Measurements from ENCODE around the gene PTGDR2.

Gene PTGDR2

DNA sequence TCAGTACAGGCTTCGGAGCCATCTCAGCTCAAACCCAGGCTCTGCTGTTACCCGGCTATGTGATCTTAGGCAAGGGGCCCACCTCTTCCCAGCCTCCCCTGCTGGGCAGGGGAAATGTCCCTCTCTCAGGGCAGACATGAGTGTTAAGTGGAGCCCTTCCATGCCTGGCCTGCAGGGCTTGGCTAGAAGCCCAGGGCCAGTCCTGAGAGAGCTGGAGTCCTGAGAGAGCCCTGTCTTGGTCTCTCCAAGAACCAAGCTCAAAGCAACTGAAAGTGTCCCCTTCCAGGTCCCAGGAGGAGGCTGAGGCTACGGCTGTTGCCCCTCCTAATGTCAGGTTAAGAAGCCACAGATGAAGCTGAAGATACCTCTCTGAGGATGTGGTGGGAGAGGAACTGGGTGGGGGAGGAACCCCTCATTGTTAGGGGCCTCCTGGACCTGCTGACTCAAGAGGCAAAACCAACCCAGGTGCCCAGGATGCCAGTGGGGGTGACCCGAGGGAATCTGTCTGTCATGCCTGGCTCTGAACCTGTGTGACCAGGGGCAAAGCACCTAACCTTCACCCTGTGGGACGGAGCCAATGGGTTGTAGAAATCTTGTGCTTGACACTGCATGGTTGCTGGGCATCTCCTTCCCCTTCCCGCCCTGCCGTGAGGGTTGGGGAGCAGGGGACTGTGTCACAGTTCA is 15.8 kb upstream of the PTGDR2 start:
- no peak overlapping the region for H3K9ac ChIP-seq (ENCODE audit: low read length)
- H3K4me3 ChIP-seq (ENCODE audit: low read length), result no peak overlapping the region
- H3K27ac ChIP-seq (ENCODE audit: low read depth, low read length), result no peak overlapping the region
- H3K27me3 ChIP-seq (ENCODE audit: control insufficient read depth, insufficient read depth, low read length), result no peaks in the 10 kb centered on the region
- H3K36me3 ChIP-seq (ENCODE audit: control insufficient read depth, insufficient read depth, low read length), result no peaks in the 10 kb centered on the region
- H3K4me1 ChIP-seq (ENCODE audit: control insufficient read depth, insufficient read depth, low read length), result no peaks in the 10 kb centered on the region

- no peaks in the 10 kb centered on the region for H3K36me3 ChIP-seq (ENCODE audit: control insufficient read depth, insufficient read depth, low read length)
- no peak overlapping the region for H3K27ac ChIP-seq (ENCODE audit: low read depth, low read length)
- no peak overlapping the region for H3K9ac ChIP-seq (ENCODE audit: low read length)
- no peak overlapping the region for H3K4me3 ChIP-seq (ENCODE audit: low read length)
- no peaks in the 10 kb centered on the region for H3K4me1 ChIP-seq (ENCODE audit: control insufficient read depth, insufficient read depth, low read length)
- no peaks in the 10 kb centered on the region for H3K27me3 ChIP-seq (ENCODE audit: control insufficient read depth, insufficient read depth, low read length)
Observed at GRCh38 chr11:60870733-60871377, 15.1 kb upstream of the PTGDR2 start.

DNA sequence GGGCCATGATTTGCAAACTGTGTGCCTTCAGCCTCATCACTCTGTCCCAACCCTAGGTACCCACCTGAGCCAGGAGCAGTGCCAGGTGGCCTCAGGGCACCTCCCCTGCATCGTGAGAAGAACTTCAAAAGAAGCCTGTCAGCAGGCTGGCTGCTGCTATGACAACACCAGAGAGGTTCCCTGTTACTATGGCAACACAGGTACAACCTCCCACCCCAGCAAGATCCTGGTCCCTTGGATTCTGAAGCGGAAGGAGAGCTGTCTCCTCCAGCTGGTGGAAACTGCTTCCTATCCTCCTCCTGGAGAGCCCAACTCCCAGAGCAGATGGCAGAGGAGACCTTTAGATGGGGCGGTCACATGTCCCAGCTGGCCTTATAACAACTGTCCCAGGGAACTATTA is 14.5 kb upstream of the PTGDR2 start:
- Histone ChIP-seq H3K27me3 (ENCODE audit: control insufficient read depth, insufficient read depth, low read length) (no peaks in the 10 kb centered on the region), H3K27ac (ENCODE audit: low read depth, low read length) (no peak overlapping the region), H3K36me3 (ENCODE audit: control insufficient read depth, insufficient read depth, low read length) (no peaks in the 10 kb centered on the region), H3K4me3 (ENCODE audit: low read length) (no peak overlapping the region), H3K9ac (ENCODE audit: low read length) (no peak overlapping the region), H3K4me1 (ENCODE audit: control insufficient read depth, insufficient read depth, low read length) (no peaks in the 10 kb centered on the region)

DNA sequence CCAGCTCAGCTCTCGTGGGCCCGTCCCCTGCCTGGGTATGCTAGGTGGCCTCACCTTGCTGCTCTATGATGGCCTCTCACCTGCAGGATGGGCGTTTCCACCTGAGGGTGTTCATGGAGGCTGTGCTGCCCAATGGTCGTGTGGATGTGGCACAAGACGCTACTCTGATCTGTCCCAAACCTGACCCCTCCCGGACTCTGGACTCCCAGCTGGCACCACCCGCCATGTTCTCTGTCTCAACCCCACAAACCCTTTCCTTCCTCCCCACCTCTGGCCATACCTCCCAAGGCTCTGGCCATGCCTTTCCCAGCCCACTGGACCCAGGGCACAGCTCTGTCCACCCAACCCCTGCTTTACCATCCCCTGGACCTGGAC is 13.7 kb upstream of the PTGDR2 start:
- no peaks in the 10 kb centered on the region for H3K36me3 ChIP-seq (ENCODE audit: control insufficient read depth, insufficient read depth, low read length)
- no peaks in the 10 kb centered on the region for H3K27me3 ChIP-seq (ENCODE audit: control insufficient read depth, insufficient read depth, low read length)
- H3K9ac ChIP-seq (ENCODE audit: low read length), result no peak overlapping the region
- H3K4me3 ChIP-seq (ENCODE audit: low read length), result no peak overlapping the region
- H3K4me1 ChIP-seq (ENCODE audit: control insufficient read depth, insufficient read depth, low read length), result no peaks in the 10 kb centered on the region
- H3K27ac ChIP-seq (ENCODE audit: low read depth, low read length), result no peak overlapping the region

DNA sequence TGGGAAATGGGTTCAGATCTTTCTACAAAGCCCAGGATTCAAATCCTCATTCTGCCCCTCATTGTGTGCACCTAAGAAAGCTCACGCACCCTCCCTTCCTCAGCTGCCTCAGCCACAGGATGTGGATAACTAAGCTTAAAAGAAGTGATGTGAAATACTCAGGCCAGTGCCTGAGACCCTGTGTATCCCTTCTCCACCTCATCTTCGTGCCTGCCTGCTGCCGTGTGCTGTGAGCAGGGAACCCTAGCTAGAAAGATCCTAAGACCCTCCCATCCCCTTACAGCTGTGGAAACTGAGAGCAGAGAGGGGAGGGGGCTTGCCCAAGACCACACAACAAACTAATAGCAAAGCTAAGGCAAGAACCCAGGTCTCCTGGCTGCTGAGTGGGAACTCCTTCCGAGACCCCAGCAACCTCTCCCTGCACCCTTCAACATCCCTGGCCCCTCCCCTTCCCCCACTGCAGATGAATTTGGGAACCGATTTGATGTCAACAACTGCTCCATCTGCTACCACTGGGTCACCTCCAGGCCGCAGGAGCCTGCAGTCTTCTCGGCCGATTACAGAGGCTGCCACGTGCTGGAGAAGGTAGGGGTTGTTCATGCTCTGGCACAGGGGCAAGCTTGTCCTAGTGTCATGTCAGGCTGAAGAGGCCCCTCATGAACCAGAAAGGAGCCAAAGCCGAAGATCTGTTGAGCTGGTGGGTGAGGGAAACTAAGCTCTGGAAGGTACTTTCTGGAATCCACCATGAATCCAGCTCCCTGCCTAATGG is 13.1 kb upstream of the PTGDR2 start:
- H3K9ac ChIP-seq (ENCODE audit: low read length), result no peak overlapping the region
- no peak overlapping the region for H3K4me3 ChIP-seq (ENCODE audit: low read length)
- no peaks in the 10 kb centered on the region for H3K27me3 ChIP-seq (ENCODE audit: control insufficient read depth, insufficient read depth, low read length)
- no peak overlapping the region for H3K27ac ChIP-seq (ENCODE audit: low read depth, low read length)
- no peaks in the 10 kb centered on the region for H3K4me1 ChIP-seq (ENCODE audit: control insufficient read depth, insufficient read depth, low read length)
- no peaks in the 10 kb centered on the region for H3K36me3 ChIP-seq (ENCODE audit: control insufficient read depth, insufficient read depth, low read length)

DNA sequence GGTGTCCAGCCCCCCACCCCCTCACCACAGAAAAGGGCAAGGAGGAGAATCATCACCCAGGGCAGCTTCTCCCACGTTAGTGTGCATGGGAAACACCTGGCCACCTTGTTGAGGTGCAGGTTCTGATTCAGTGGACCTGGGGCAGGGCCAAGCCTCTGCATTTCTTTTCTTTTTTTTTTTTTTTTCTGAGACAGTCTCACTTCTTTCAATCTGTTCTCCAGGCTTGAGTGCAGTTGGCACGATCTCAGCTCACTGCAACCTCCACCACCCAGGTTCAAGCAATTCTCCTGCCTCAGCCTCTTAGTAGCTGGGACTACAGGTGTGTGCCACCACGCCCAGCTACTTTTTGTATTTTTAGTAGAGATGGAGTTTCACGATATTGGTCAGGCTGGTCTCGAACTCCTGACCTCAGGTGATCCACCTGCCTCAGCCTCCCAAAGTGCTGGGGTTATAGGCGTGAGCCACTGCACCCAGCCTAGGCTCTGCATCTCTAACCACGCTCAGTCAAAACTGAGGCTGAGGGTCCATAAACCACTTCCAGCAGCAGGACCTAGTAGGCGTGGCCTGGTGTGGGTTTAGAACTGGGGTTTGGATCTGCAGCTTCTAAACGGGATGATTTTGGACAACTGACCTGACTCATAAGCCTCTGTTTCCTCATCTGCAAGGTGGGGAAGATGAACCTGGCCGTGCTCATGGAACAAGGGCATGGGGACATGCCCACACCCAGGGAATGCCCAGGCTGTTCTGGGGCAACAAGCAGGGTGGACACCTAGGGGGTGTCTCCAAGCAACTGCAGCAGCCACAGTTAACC is 12.3 kb upstream of the PTGDR2 start:
- Histone ChIP-seq H3K4me1 (ENCODE audit: control insufficient read depth, insufficient read depth, low read length) (no peaks in the 10 kb centered on the region), H3K36me3 (ENCODE audit: control insufficient read depth, insufficient read depth, low read length) (no peaks in the 10 kb centered on the region), H3K27me3 (ENCODE audit: control insufficient read depth, insufficient read depth, low read length) (no peaks in the 10 kb centered on the region), H3K27ac (ENCODE audit: low read depth, low read length) (no peak overlapping the region), H3K9ac (ENCODE audit: low read length) (no peak overlapping the region), H3K4me3 (ENCODE audit: low read length) (no peak overlapping the region)

- Histone ChIP-seq H3K4me3 (ENCODE audit: low read length) (no peak within 1 kb of the TSS), H3K9ac (ENCODE audit: low read length) (no peak within 1 kb of the TSS), H3K4me1 (ENCODE audit: control insufficient read depth, insufficient read depth, low read length) (no peaks in the 10 kb centered on the region), H3K36me3 (ENCODE audit: control insufficient read depth, insufficient read depth, low read length) (no peaks in the 10 kb centered on the region), H3K27me3 (ENCODE audit: control insufficient read depth, insufficient read depth, low read length) (no peaks in the 10 kb centered on the region), H3K27ac (ENCODE audit: low read depth, low read length) (no peak within 1 kb of the TSS)
Observed at GRCh38 chr11:60866911-60867870, 11.4 kb upstream of the PTGDR2 start, which contains the start of gene ZP1. Gene ZP1, plus strand, starts transcription at chr11:60867542. Its CDS starts 20 bp downstream, at chr11:60867562.

DNA sequence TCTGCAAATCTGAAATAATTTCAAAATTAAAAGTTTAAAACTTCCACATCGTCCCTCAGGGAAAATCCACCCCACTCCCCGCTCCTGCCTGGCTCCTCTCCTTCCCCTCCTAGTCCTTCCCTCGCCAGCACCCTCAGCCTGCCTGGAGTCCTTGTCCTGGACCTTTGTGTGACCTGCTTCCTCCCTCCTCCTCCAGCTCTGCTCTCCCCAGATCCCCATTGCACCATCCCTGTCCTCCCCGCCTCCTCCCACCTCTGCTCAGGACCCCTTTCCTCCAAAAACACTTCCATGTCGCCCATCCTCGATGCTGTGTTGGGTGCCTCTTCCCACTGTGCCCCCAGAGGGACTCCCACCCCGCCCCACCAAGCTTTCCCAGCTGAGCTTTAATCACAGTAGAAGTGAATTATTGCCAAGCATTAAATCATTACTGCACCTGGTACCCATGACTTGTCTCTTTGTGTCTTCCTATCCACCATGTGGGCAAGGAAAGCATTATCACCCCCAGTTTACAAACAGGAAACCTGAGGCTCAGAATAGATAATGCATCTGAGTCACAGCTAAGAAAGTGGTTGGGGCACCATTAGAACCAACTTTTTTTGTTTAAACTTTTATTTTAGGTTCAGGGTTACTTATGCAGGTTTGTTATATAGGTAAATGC is 9.2 kb upstream of the PTGDR2 start:
- no peaks in the 10 kb centered on the region for H3K27me3 ChIP-seq (ENCODE audit: control insufficient read depth, insufficient read depth, low read length)
- no peaks in the 10 kb centered on the region for H3K4me1 ChIP-seq (ENCODE audit: control insufficient read depth, insufficient read depth, low read length)

DNA sequence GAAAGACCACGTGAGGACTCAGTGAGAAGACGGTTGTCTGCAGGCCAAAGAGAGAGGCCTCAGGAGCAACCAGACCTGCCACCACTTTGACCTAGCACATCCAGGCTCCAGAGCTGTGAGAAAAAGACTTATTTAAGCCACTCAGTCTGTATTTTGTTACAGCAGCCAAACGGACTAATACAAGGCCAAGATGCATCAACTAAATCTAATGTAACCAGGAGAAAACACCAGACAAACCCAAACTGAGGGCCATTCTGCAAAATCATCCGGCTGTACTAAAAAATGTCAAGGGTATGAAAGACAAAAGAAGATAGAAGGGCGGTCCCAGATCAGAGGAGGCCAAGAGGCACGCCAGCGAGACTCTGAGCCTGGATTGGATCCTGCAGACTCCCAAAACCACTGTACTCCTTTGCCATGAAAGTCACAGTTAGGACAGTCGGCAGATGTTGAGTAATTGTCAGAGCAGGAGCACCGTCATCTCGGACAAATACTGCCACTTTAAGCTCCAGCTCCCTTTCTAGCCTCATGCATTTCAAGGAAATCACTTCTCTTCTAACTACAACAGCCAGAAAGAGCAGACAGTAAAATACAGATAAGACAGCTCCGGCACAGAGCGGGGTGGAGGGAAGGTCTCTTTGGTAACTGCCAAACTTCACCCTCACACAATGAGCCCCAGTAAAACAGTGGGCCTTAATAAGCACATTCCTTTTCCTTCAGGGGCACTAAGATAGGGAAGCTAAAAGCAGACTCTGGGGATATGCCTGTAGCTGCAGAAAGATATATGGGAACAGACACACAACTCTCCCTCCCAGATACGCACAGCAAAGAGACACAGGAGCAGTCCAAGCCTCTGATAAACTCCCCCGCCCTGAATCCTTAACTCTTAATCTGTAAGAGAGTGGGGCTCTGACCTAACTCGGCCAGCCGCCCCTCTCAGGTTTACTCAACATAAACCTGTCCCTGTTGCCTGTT is 8.1 kb upstream of the PTGDR2 start:
- Histone ChIP-seq H3K27ac (ENCODE audit: low read depth, low read length) (no peak overlapping the region), H3K27me3 (ENCODE audit: control insufficient read depth, insufficient read depth, low read length) (no peaks in the 10 kb centered on the region), H3K9ac (ENCODE audit: low read length) (no peak overlapping the region), H3K4me1 (ENCODE audit: control insufficient read depth, insufficient read depth, low read length) (no peaks in the 10 kb centered on the region), H3K4me3 (ENCODE audit: low read length) (no peak overlapping the region), H3K36me3 (ENCODE audit: control insufficient read depth, insufficient read depth, low read length) (no peaks in the 10 kb centered on the region)

More for the DNA sequence above, 9.2 kb upstream of the PTGDR2 start:
- H3K27ac ChIP-seq (ENCODE audit: low read depth, low read length), result no peak overlapping the region
- no peaks in the 10 kb centered on the region for H3K36me3 ChIP-seq (ENCODE audit: control insufficient read depth, insufficient read depth, low read length)
- no peak overlapping the region for H3K4me3 ChIP-seq (ENCODE audit: low read length)
- no peak overlapping the region for H3K9ac ChIP-seq (ENCODE audit: low read length)

DNA sequence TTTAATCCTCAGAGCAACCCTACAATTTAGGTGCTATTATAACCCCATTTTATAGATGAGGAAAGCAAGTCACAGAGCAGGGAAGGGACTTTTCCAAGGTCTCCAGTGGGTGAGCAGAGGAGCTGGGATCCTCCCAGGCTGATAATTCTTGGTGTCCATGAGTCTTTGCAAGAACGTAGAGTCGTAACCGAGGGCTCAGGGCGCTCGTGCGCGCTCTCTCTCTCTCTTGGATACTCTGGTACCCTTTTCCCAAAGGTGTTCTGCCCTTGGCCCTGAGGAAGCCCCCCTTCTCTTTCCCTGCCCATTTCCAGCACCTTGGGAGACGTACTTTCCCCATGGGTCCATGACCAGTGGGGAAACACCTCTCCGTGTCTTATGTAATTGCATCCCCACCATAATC is 6.4 kb upstream of the PTGDR2 start:
- H3K36me3 ChIP-seq (ENCODE audit: control insufficient read depth, insufficient read depth, low read length), result no peaks in the 10 kb centered on the region
- no peaks in the 10 kb centered on the region for H3K4me1 ChIP-seq (ENCODE audit: control insufficient read depth, insufficient read depth, low read length)
- no peak overlapping the region for H3K27ac ChIP-seq (ENCODE audit: low read depth, low read length)
- no peak overlapping the region for H3K9ac ChIP-seq (ENCODE audit: low read length)
- H3K4me3 ChIP-seq (ENCODE audit: low read length), result no peak overlapping the region
- no peaks in the 10 kb centered on the region for H3K27me3 ChIP-seq (ENCODE audit: control insufficient read depth, insufficient read depth, low read length)

All from rectal smooth muscle tissue (tissue), 1 donor.